HG02610 (cell line): Measurements from ENCODE around the gene BPIFA1.

Experiments used
- ATAC-seq: cut with Tn5 transposase; IDR thresholded peaks from one replicate; pipeline ENCODE4 v1.9.1; 2021; ENCODE audit warnings: mild to moderate bottlenecking, moderate library complexity; ENCODE audit not compliant: unreplicated experiment

Gene BPIFA1

DNA sequence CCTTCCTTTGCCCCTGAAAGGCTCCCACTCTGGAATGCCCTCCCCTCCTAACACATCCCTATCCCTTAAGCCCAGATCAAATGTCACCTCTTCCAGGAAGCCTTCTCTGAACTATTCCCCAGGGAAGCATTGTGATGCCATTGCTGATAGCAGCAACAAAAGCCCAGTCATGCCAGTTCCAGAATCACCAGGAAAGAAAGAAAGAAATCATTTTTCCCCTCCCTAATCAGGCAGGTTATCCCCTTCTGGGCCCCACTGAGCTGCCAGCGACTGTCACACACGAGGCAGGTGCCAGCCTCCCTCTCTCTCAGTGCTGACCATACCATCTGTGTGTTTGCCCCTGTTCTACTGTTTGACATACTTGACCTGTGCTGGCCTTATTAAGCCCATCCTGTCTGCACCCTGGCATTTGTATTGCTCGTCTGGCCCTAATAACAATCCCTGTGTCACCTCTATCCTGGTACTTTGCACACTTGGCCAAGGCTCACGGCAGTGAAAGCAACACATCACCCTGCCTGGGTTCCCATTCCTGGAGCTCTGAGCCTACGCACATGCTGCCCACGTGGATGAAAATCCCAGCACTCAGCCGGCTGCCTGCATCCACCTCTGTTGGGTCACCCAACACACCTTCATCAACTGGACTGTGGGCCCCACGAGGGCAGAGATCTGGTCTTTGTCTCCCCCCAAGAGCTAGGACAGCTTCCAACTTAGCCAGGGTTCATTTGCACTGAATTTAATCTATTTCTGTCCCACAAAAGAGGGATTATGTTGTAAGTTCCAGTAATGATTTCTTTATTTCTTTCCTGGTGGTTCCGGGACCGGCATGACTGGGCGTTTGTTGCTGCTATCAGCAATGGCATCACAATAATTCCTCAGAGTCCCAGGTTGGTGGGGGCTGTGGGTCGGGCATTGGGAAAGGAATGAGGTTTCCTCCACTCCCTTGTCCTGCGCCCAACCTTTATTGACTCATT lies 42.0 kb downstream of the BPIFA1 start:
- no peak for ATAC-seq

DNA sequence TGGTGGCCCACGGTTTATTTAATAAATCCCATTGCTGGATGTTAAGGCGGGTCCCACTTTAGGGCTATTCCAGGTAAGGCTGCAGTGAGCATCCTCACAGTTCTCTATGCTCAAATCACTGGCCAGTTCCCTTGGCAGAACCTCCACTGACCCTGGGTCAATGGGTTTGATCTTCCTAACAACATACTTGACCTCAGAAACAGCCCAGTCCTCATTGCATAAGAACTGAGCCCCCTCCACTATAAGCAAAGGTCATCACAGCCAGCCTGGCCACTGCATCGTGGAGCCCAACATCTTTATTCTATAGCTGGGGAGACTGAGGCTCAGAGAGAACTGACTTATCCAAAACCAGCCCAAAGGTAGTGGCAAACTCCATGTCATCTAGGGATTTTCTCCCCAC lies 42.9 kb downstream of the BPIFA1 start:
- ATAC-seq = no peak

DNA sequence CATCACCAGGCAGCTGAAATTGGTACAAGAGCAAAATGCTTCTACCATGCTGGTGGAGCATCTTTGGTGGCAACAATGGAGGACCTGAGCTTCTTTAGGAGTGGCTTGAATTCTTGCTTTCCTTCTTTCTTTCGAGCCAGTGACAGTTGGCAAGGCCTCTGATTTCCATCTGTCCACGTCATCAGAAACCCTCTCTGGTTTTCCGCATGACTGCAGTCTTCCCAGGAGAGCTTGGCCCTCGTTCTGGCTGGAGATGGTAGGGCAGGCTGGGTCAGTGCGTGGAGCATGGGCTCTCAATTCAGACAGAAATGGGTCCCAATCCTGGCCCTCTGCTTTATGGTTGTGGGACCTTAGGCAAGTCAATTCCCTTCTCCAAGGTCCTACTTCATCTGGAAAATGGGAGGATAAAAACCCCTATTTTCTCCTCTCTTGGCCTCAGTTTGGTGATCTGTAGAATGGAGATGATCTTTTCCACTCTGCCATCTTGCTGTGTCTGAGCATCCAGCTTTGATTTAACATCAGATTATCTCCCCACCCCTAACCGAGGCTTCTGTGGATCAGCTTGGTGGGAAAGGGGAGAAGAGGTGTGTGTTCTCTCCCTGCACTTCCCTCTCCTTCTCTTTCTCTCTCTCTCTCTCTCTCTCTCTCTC lies 43.6 kb downstream of the BPIFA1 start:
- no peak for ATAC-seq

- ATAC-seq = no peak
These were observed 44.3 kb downstream of the BPIFA1 start for GRCh38 chr20:33280000-33280680.

DNA sequence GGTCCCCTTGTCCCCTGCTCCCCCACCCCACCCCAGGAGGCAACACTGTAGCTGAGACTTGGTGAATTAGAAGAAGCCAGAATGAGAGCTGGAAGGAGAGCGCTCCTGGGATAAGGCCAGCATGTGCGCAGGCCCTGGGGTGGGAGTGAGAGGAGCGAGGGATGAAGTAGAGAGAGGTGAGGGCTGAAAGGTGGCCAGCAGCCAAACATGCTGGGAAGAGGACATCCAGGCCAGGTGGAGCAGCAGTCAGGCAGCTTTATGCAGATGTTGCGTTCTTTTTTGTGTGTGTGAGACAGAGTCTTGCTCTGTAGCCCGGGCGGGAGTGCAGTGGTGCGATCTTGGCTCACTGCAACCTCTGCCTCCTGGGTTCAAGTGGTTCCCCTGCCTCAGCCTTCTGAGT lies 45.0 kb downstream of the BPIFA1 start:
- no peak for ATAC-seq

DNA sequence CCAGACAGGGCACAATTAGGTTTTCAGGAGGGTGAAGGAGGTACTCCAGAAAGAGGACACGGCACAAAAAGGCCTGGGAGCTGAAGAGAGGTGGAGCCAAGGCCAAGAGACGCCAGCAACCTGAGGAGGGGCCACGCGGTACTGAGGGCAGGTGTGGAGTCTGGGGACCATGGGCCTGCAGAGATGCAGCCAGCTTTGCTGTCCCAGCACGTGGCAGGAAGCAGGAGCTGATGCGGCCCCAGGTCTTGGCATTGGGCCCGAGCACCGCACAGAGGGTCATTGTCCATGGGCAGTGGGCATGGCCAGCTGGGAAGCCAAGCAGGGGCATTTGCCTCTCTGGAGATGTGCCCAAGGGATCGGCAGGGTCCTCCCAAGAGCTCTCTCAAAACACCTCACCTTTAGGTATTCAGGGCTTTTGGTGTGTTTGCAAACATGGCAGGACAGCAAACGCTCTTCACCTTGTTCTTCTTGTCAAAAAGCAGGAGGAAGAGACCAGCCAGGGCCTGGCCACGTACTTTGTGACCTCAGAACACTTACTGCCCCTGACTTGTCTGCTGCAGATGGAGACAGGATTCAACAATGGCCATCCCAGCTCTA lies 45.9 kb downstream of the BPIFA1 start:
- ATAC-seq = no peak

DNA sequence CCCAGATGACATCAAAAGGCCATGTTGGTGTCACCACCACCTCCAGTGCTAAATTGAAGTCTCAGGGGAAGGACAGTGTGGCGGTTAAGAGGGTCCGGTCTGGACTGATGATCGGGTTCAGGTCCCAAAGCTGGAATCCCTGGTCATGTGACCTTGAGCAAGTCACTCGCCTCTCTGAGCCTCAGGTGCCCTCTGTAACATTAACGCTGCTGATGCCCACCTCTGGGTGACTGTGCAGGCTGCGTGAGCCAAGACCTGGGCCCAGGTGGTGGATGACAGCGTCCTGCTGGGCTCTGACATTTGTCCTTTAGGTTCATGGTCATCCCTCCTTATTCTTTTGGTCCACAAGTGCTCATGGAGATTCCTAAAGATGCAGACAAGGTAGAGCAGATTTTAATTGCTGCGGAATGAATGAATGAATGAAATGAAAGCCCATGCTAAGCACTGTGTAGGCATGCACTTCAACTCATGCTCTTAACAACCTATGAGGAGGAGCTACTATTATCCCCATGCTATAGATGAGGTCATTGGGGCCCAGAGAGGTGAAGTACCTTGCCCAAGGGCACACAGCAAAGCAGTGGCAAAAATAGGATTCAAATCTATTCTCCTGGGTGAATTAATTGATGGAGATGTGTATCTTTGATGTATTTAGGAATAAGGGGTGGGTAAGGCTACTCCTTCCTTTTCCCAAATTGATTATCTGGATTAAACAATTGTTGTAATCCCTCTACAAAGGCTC lies 46.6 kb downstream of the BPIFA1 start:
- no peak for ATAC-seq

DNA sequence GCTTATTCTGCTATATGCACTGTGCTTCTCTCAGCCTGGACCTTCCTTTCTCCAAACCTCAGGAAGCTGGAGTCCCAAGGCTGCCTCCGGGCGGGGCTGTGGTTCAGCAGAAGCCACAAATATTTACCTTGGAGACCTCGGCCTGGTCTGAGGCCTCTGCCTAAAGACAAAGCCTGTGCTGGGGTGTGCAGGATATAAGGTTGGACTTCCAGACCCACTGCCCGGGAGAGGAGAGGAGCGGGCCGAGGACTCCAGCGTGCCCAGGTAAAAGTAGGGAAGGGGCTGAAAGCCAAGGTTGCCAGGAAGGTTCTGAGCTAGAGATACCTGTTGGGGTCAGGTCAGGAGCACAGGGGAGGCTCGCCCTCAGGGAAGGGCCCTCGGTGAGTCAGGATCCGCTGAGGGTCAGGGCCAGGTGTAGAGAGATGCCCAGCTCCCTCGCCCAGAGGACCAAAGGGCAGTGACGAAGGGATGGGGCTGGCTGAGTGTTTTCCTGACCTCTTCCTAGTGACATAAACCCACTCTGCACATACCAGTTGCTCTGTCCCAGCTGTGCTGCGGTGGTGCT lies 47.3 kb downstream of the BPIFA1 start, which contains the start of gene BPIFB1:
BPIFB1 (plus strand) TSS at position 224 of the 565 bp plus-strand sequence. CDS start 2,860 bp downstream, outside the sequence.
- no peak for ATAC-seq

GRCh38 chr20:33284284-33284683 lies 48.5 kb downstream of the BPIFA1 start:
- no peak for ATAC-seq

DNA sequence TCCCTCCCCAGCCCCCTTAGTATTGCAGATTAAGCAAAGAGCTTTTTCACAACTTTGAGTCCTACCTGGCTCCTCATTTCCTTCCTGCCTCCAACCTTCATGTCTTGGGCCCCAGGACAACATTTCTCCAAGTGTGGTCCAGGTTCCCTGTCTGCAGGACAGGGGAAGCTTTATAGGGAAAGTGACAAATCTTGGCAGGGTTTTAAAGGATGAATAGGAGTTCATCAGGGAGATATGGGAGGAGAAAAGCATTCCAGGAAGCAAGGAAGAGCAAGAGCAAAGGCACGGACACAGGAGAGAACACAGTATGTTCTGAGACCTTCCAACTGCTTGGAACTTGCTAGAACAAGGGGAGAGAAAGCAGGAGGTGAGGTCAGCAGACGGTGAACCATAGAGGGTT lies 49.1 kb downstream of the BPIFA1 start:
- no peak for ATAC-seq

DNA sequence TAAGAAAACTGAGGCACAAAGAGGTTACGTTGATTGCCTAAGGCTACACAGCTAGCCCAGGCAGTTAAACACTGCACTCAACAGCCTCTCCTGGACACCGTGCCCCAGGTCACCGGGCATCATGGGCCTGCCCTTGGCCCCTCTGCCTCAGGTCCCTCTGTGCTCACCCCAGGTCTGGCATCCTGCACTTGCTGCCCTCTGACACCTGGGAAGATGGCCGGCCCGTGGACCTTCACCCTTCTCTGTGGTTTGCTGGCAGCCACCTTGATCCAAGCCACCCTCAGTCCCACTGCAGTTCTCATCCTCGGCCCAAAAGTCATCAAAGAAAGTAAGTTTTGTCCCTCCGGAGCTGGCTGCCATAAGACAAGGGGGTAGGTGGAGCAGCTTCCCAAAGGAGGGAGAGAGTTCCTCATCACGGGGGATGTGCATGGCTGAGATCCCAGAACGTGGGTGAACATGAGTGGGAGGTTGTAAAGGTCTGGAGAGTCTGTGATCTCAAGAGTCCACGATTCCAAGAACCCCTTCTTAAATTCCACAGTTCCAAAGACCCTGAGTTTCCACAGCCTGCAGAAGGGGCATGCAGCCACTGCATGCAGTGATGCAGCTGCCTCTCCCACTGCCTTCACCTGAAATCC lies 50.2 kb downstream of the BPIFA1 start:
- no peak for ATAC-seq

- no peak for ATAC-seq
These were observed 52.1 kb downstream of the BPIFA1 start for GRCh38 chr20:33287884-33288283.

- ATAC-seq = no peak
These were observed 55.1 kb downstream of the BPIFA1 start for GRCh38 chr20:33290852-33291251.

- ATAC-seq = no peak
These were observed 55.6 kb downstream of the BPIFA1 start for GRCh38 chr20:33291416-33291815.

DNA sequence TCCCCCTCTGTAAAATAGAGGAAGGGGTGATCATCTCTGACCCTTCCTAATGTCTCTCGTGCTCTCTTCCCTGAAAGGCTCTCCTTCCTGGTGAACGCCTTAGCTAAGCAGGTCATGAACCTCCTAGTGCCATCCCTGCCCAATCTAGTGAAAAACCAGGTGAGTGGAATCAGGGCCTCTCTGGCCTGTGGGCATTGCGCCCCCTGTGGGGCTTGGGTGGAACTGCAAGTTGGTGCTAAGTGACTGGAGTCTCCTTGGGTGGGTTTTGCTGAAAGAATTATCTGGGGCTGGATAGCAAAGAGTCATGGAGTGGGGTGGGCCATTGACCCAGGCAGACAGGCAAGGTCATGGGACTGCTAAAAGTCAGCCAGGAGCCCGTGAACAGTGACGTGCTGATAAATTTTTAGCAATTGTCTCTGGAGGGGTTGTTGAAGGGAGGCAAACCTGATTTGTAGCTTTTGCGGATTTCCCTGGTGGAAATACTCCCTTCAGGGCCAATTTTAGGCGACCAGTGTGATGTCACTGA lies 56.1 kb downstream of the BPIFA1 start:
- no peak for ATAC-seq
